K562 (cell line): ENCODE measurements around the gene MAST4. TPM values are rescaled to one million over a fixed set of nuclear protein-coding genes. Genes with fewer than 3 reads are reported as not detected.
A peak's percentile ranks its signal among the peaks of the same experiment; 100 is the strongest.

ENCODE experiments used
- ATAC-seq: fragments of 200-7000 bp; cut with Tn5 transposase; 3 replicates; pipeline ENCODE4 v1.9.1; 2020; ENCODE audit warnings: moderate library complexity
- BruUV-seq: library from RNA; stranded (reverse); fragments of 400-500 nt; replicated peaks from 2 replicates; lab custom pipeline; 2021; lab: Mats Ljungman, UMichigan
- CTCF ChIA-PET: fragments of 300-600 bp; formaldehyde crosslinking; extraction: SDS; loops from one replicate; lab custom pipeline; 2021; ENCODE audit warnings: low intra/inter-chr PET ratio; lab: Yijun Ruan, JAX
- POLR2A ChIA-PET: fragments of 300-600, 350-650 bp; sonication (Branson Sonifier 250); formaldehyde crosslinking; extraction: SDS; loops from one replicate; lab custom pipeline; 2021; ENCODE audit warnings: antibody characterized with exemption, inconsistent platforms; lab: Yijun Ruan, JAX
- DNase-seq, 4 experiments: peaks; one replicate each; pipeline versions ENCODE4 v3.0.0 to v3.0.0-alpha.2; 2011 to 2018; ENCODE audit warnings: low spot score in 3 of 4, mixed read lengths in 3 of 4; ENCODE audit errors: extremely low read depth in 1 of 4
- FAIRE-seq: peaks from 2 replicates; lab custom pipeline; 2011; peaks lifted over from hg19 to GRCh38; lab: Jason Lieb, UNC
- H2AFZ ChIP-seq: 2 replicates; pipeline ENCODE4 v1.6.0; 2011; ENCODE audit warnings: low read depth, low read length, control low read depth, inconsistent platforms
- H3K27ac ChIP-seq: fragments of 200-600 bp; 3 replicates; pipeline ENCODE4 v1.8.0; 2011; ENCODE audit warnings: low read depth, mild to moderate bottlenecking, control low read depth, inconsistent platforms, low read length, moderate library complexity, mixed read lengths; ENCODE audit errors: extremely low read depth
- H3K27me3 ChIP-seq, 2 experiments: fragments of 300-600 bp in 1 of 2; 2 replicates in 1 of 2; 3 replicates in 1 of 2; pipeline versions ENCODE4 v1.6.0 to v1.8.0; 2011; ENCODE audit warnings: inconsistent platforms in 2 of 2, low read length in 2 of 2, mild to moderate bottlenecking in 1 of 2, mixed read lengths in 1 of 2, moderate library complexity in 1 of 2; ENCODE audit not compliant: control insufficient read depth in 2 of 2, insufficient read depth in 2 of 2
- H3K36me3 ChIP-seq: fragments of 300-600 bp; 3 replicates; pipeline ENCODE4 v1.8.0; 2011; ENCODE audit warnings: mild to moderate bottlenecking, low read length, inconsistent platforms; ENCODE audit not compliant: control insufficient read depth, insufficient read depth
- H3K4me1 ChIP-seq, 2 experiments: fragments of 200-600 bp in 1 of 2; replicated peaks in 1 of 2; 2 replicates in 1 of 2; 3 replicates in 1 of 2; pipeline versions ENCODE4 v1.5.1 to v1.8.0; 2011; ENCODE audit warnings: inconsistent platforms in 2 of 2, low read length in 2 of 2, mild to moderate bottlenecking in 1 of 2, mixed read lengths in 1 of 2, moderate library complexity in 1 of 2; ENCODE audit not compliant: control insufficient read depth in 2 of 2, insufficient read depth in 2 of 2
- H3K4me2 ChIP-seq: 2 replicates; pipeline ENCODE4 v1.6.1; 2011; ENCODE audit warnings: low read length, control low read depth, inconsistent platforms, mixed read lengths; ENCODE audit not compliant: insufficient read depth
- H3K4me3 ChIP-seq: fragments of 200-600 bp; sonication (generic), shearing (Covaris generic); 2 replicates; pipeline ENCODE4 v1.5.1; 2016; ENCODE audit warnings: control low read depth, inconsistent platforms
- H3K79me2 ChIP-seq: fragments of 200-600 bp; 3 replicates; pipeline ENCODE4 v1.8.0; 2011; ENCODE audit warnings: low read length, inconsistent platforms; ENCODE audit not compliant: control insufficient read depth, insufficient read depth
- H3K9ac ChIP-seq, 2 experiments: 2 replicates each; pipeline versions ENCODE4 v1.6.0 to v1.6.1; 2011; ENCODE audit warnings: low read depth in 2 of 2, low read length in 2 of 2, control low read depth in 1 of 2, inconsistent platforms in 1 of 2, mild to moderate bottlenecking in 1 of 2, mixed read lengths in 1 of 2; ENCODE audit not compliant: insufficient read depth in 1 of 2
- H3K9me1 ChIP-seq: one replicate; pipeline ENCODE4 v1.6.0; 2011; ENCODE audit warnings: inconsistent platforms, mild to moderate bottlenecking, low read length, moderate library complexity; ENCODE audit not compliant: control insufficient read depth, insufficient read depth
- H3K9me3 ChIP-seq: replicated peaks from 2 replicates; pipeline ENCODE4 v1.5.1; 2011; ENCODE audit warnings: low read depth, low read length, inconsistent platforms; ENCODE audit not compliant: control insufficient read depth, insufficient read depth
- H4K20me1 ChIP-seq: replicated peaks from 2 replicates; pipeline ENCODE4 v1.6.1; 2011; ENCODE audit warnings: low read length, inconsistent platforms, mixed read lengths; ENCODE audit not compliant: control insufficient read depth, insufficient read depth
- FOXA3 ChIP-seq, 2 experiments: fragments of 450-650 bp in 1 of 2; sonication (generic) in 1 of 2; formaldehyde crosslinking; IDR thresholded peaks in 1 of 2; conservative IDR thresholded peaks in 1 of 2; 2 replicates each; pipeline versions ENCODE4 v1.4.0 to v1.8.0; 2020 to 2022; ENCODE audit warnings: mild to moderate bottlenecking in 2 of 2, missing genetic modification reagents in 1 of 2
- KHSRP ChIP-seq: fragments of 450-650 bp; IDR thresholded peaks from 2 replicates; pipeline ENCODE4 v1.6.1; 2017
- MEF2A ChIP-seq: IDR thresholded peaks from 2 replicates; pipeline ENCODE4 v1.6.1; 2011; ENCODE audit warnings: low read depth, mild to moderate bottlenecking, low read length, moderate library complexity; ENCODE audit not compliant: control insufficient read depth
- MYBL2 ChIP-seq, 2 experiments: fragments of 450-650 bp in 1 of 2; sonication (generic) in 1 of 2; formaldehyde crosslinking in 1 of 2; IDR thresholded peaks; 2 replicates each; pipeline versions ENCODE4 v1.6.1 to v1.8.1; 2017 to 2022; ENCODE audit warnings: borderline replicate concordance in 1 of 2, inconsistent platforms in 1 of 2, low read depth in 1 of 2, mild to moderate bottlenecking in 1 of 2, missing genetic modification reagents in 1 of 2, moderate library complexity in 1 of 2
- RBFOX2 ChIP-seq: fragments of 200-400 bp; formaldehyde crosslinking; IDR thresholded peaks from 2 replicates; pipeline ENCODE4 v1.6.1; 2017; ENCODE audit warnings: low read depth, mild to moderate bottlenecking, low read length, moderate library complexity
- RFX1 ChIP-seq: fragments of 450-650 bp; IDR thresholded peaks from 2 replicates; pipeline ENCODE4 v1.6.1; 2016; ENCODE audit warnings: mild to moderate bottlenecking, moderate library complexity
- ZBTB2 ChIP-seq: fragments of 450-650 bp; IDR thresholded peaks from 2 replicates; pipeline ENCODE4 v1.6.1; 2016; ENCODE audit warnings: antibody characterized with exemption
- ZBTB7A ChIP-seq: IDR thresholded peaks from 2 replicates; pipeline ENCODE4 v1.6.1; 2011; ENCODE audit warnings: low read depth, mild to moderate bottlenecking, low read length, moderate library complexity, borderline replicate concordance; ENCODE audit not compliant: control insufficient read depth
- WGBS: fragments of 100-300 bp; shearing (Covaris generic); methylation state at CpG from one replicate; pipeline ENCODE4 v1.1.6; 2016; ENCODE audit warnings: low coverage, mixed read lengths; ENCODE audit not compliant: insufficient coverage; ENCODE audit errors: missing lambda C conversion rate; 5-methylcytosine and 5-hydroxymethylcytosine counted together
- in situ Hi-C: fragments of 300-500 bp; cut with MboI; formaldehyde crosslinking; loops from 4 replicates; pipeline ENCODE4 v1.15.0; 2018; ENCODE audit warnings: inconsistent platforms, mixed read lengths
- intact Hi-C: fragments of 100-400 bp; cut with micrococcal nuclease; formaldehyde crosslinking; loops from 2 replicates; pipeline ENCODE4 v1.14.2; 2022
- polyA plus RNA-seq, 8 experiments: library from polyadenylated mRNA; depleted of rRNA in 4 of 8; stranded (reverse) in 5 of 8; unstranded in 3 of 8; fragments of >200 nt; fragmentation: Nextera tagmentation in 2 of 8; fragmentation: Illumina TruSeq in 1 of 8; extraction: Ambion mirVana in 2 of 8; extraction: Trizol in 1 of 8; gene quantifications; 2 replicates each; pipeline versions ENCODE4 v1.2.1 to v1.2.3, GENCODE V29; 2011 to 2014; ENCODE audit warnings: inconsistent platforms in 1 of 8, missing spikeins in 1 of 8
- total RNA-seq, 7 experiments: library from RNA; depleted of rRNA in 6 of 7; stranded (reverse); fragments of >200 nt in 6 of 7; fragmentation: Illumina TruSeq in 2 of 7; extraction: Trizol in 2 of 7; gene quantifications; 2 replicates each; pipeline versions ENCODE4 v1.2.1 to v1.2.3, GENCODE V29; 2011 to 2021; ENCODE audit warnings: low replicate concordance in 1 of 7
- TF ChIP-seq, protein P1 (sequence below), 2 experiments: fragments of 450-650 bp; IDR thresholded peaks; 2 replicates each; pipeline ENCODE4 v1.6.1; 2016

Gene MAST4
- total and polyA plus RNA-seq, 9 of the 15 experiments (the other 6 are each of a cell fraction or from before 2014, with no cell fraction given) = 0.88 to 10.1 (median 5.2) TPM

- TF ChIP-seq MYBL2 (IDR thresholded peaks at IDR 0.05; ENCODE audit: low read depth) = no peak
- TF ChIP-seq MYBL2 (CRISPR knock-in tag; IDR thresholded peaks at IDR 0.05; ENCODE audit: borderline replicate concordance) = no peak
These were observed 496.3 kb downstream of the MAST4 start (continued) for GRCh38 chr5:67092535-67092934.

DNA sequence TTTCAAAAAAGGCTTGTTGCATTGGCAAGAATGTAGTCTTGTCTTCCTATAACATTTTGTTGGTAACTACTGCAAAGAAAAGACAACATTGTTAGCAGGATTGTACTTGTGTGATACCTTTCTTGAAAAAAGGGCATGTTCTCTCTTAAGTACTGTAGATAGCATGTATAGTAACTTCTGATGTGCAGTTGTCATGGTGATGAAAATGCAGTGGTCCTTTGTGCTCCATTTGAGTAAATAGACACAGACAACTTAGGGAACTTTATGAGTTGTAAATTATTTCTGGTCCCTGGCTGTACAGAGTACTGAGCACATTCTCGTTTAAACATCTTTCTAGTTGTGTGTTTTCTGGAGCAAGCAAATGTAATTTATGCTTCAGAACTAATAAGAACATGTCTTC lies 497.1 kb downstream of the MAST4 start:
- H3K27ac ChIP-seq = no peak overlapping the region
- no peak for ATAC-seq
- no peak for FAIRE-seq
- in situ Hi-C loops = no loop called here
- intact Hi-C loops = no loop called here
- no peak overlapping the region for H3K4me2 ChIP-seq
- CTCF ChIA-PET = no interaction called here
- no peak for DNase-seq
- 13% methylated on average over 1 of the region's 1 CpG for WGBS
- no peaks in the 10 kb centered on the region for H3K9me1 ChIP-seq
- H3K36me3 ChIP-seq = peaks cover 3% of the 10 kb centered on the region; the same call in 2 of the 3 replicates
- no peaks in the 10 kb centered on the region for H3K4me1 ChIP-seq
- no peaks in the 10 kb centered on the region for H3K79me2 ChIP-seq
- TF ChIP-seq KHSRP (no peak), MEF2A (no peak), FOXA3 (CRISPR knock-in tag; conservative IDR thresholded peaks at IDR 0.05 in 1 of 2, IDR thresholded peaks at IDR 0.05 in 1 of 2) (no peak), RBFOX2 (no peak), ZBTB7A (no peak), RFX1 (peak; percentile 56), ZBTB2 (no peak)
- TF ChIP-seq, protein P1, sequence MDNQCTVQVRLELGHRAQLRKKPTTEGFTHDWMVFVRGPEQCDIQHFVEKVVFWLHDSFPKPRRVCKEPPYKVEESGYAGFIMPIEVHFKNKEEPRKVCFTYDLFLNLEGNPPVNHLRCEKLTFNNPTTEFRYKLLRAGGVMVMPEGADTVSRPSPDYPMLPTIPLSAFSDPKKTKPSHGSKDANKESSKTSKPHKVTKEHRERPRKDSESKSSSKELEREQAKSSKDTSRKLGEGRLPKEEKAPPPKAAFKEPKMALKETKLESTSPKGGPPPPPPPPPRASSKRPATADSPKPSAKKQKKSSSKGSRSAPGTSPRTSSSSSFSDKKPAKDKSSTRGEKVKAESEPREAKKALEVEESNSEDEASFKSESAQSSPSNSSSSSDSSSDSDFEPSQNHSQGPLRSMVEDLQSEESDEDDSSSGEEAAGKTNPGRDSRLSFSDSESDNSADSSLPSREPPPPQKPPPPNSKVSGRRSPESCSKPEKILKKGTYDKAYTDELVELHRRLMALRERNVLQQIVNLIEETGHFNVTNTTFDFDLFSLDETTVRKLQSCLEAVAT (IDR thresholded peaks at IDR 0.05) = no peak
- H2AFZ ChIP-seq = no peak overlapping the region
- no TSS peak for BruUV-seq
- H4K20me1 ChIP-seq = no peaks in the 10 kb centered on the region
- H3K9me3 ChIP-seq = no peaks in the 10 kb centered on the region
- POLR2A ChIA-PET = no interaction called here
- no peak overlapping the region for H3K9ac ChIP-seq
- H3K4me3 ChIP-seq = no peak overlapping the region
- H3K27me3 ChIP-seq = no peaks in the 10 kb centered on the region
